Endodermal cell (in vitro differentiated cells): ENCODE data around the gene ANKS1B. TPM values are rescaled to one million over a fixed set of nuclear protein-coding genes. Genes with fewer than 3 reads are reported as not detected.

Experiments used
- DNase-seq: peaks from one replicate; pipeline ENCODE4 v3.0.0-alpha.2; 2017
- H3K27ac ChIP-seq: 2 replicates; pipeline ENCODE4 v1.5.1; 2013; ENCODE audit warnings: mild to moderate bottlenecking, low read depth, low read length, moderate library complexity
- H3K27me3 ChIP-seq: 2 replicates; pipeline ENCODE4 v1.6.1; 2013; ENCODE audit warnings: mild to moderate bottlenecking, low read length, moderate library complexity; ENCODE audit not compliant: insufficient read depth, control insufficient read depth, poor library complexity, severe bottlenecking
- H3K36me3 ChIP-seq: 2 replicates; pipeline ENCODE4 v1.7.0; 2013; ENCODE audit warnings: mild to moderate bottlenecking, low read length, moderate library complexity; ENCODE audit not compliant: control insufficient read depth, insufficient read depth
- H3K4me1 ChIP-seq: one replicate; pipeline ENCODE4 v1.7.0; 2013; ENCODE audit warnings: low read length; ENCODE audit not compliant: control insufficient read depth, insufficient read depth
- H3K4me3 ChIP-seq: 2 replicates; pipeline ENCODE4 v1.5.1; 2013; ENCODE audit warnings: mild to moderate bottlenecking, low read length, moderate library complexity
- H3K9ac ChIP-seq: 2 replicates; pipeline ENCODE4 v1.6.1; 2013; ENCODE audit warnings: mild to moderate bottlenecking, low read length, moderate library complexity; ENCODE audit not compliant: poor library complexity, severe bottlenecking; ENCODE audit errors: extremely low read depth
- H3K9me3 ChIP-seq: 2 replicates; pipeline ENCODE4 v1.6.1; 2013; ENCODE audit warnings: mild to moderate bottlenecking, low read length, moderate library complexity; ENCODE audit not compliant: control insufficient read depth
- H3K27ac Mint-ChIP-seq: 2 replicates; pipeline ENCODE4 v1.8.0; 2020; ENCODE audit warnings: mixed read lengths
- H3K27me3 Mint-ChIP-seq: 2 replicates; pipeline ENCODE4 v1.8.0; 2021; ENCODE audit warnings: mild to moderate bottlenecking, mixed read lengths; ENCODE audit not compliant: insufficient read depth
- H3K36me3 Mint-ChIP-seq: 2 replicates; pipeline ENCODE4 v1.8.0; 2020; ENCODE audit warnings: low read depth, mixed read lengths
- H3K4me1 Mint-ChIP-seq: 2 replicates; pipeline ENCODE4 v1.8.0; 2020; ENCODE audit warnings: mixed read lengths
- H3K4me3 Mint-ChIP-seq: 2 replicates; pipeline ENCODE4 v1.8.0; 2020; ENCODE audit warnings: mild to moderate bottlenecking, moderate library complexity, mixed read lengths
- H3K9me3 Mint-ChIP-seq: 2 replicates; pipeline ENCODE4 v1.8.0; 2020; ENCODE audit warnings: mild to moderate bottlenecking, mixed read lengths
- CTCF ChIP-seq: fragments of 200-600 bp; sonication (generic); conservative IDR thresholded peaks from 2 replicates; pipeline ENCODE4 v1.5.0; 2021; ENCODE audit warnings: antibody characterized with exemption, mild to moderate bottlenecking
- WGBS, 2 experiments: methylation state at CpG; one replicate each; pipeline versions ENCODE4 v1.1.5 to v1.1.7; 2013; ENCODE audit warnings: missing lambda C conversion rate in 2 of 2, mixed read lengths in 1 of 2; ENCODE audit not compliant: insufficient coverage in 1 of 2, insufficient read length in 1 of 2; 5-methylcytosine and 5-hydroxymethylcytosine counted together
- total RNA-seq, 2 donors: library from RNA; stranded (reverse); fragmentation: NEBNext Ultra II Directional in 1 of 2; extraction: Animal tissue kit (Norgen Biotek cat#: 25700) in 1 of 2; gene quantifications; 2 replicates in 1 of 2; 3 replicates in 1 of 2; pipeline ENCODE4 v1.2.1, GENCODE V29; 2021

The ANKS1B gene
- total RNA-seq, 2 donors from 2014 or later = 28.5 to 65.8 TPM

DNA sequence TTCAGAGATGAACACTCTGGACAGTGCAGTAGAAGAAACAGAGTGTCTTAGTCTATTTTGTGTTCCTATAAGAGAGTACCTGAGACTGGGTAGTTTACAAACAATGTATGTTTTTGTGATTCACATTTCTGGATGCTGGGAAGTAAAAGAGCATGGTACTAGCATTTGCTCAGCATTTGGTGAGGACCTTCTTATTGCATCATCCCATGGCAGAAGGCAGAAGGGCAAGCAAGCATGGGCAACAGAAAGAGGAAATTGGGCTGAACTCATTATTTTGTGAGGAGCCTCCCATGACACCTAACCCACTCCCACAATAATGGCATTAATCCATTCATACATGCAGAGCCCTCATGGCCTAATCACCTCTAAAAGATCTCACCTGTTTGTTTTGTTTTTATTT is 8.0 kb downstream of the ANKS1B start:
- Mint-ChIP-seq H3K27me3 (no peaks in the 10 kb centered on the region), H3K4me1 (peaks cover 21% of the 10 kb centered on the region), H3K9me3 (peaks cover 4% of the 10 kb centered on the region), H3K27ac (no peak overlapping the region), H3K4me3 (no peak overlapping the region), H3K36me3 (peaks cover 2% of the 10 kb centered on the region)
- TF ChIP-seq CTCF = no peak
- no peaks in the 10 kb centered on the region for H3K36me3 ChIP-seq
- no peak for DNase-seq
- H3K4me3 ChIP-seq = no peak overlapping the region
- peaks cover 42% of the 10 kb centered on the region for H3K9me3 ChIP-seq
- no peak overlapping the region for H3K27ac ChIP-seq
- H3K9ac ChIP-seq = no peak overlapping the region
- H3K27me3 ChIP-seq = no peaks in the 10 kb centered on the region
- peaks cover 12% of the 10 kb centered on the region for H3K4me1 ChIP-seq

GRCh38 chr12:99975321-99975720 is 9.4 kb downstream of the ANKS1B start:
- Mint-ChIP-seq H3K27ac (no peak overlapping the region), H3K36me3 (peaks cover 2% of the 10 kb centered on the region), H3K27me3 (no peaks in the 10 kb centered on the region), H3K4me1 (peaks cover 14% of the 10 kb centered on the region), H3K4me3 (no peak overlapping the region), H3K9me3 (peaks cover 4% of the 10 kb centered on the region)
- WGBS, 2 experiments = 60 to 88% methylated on average over 1 to 2 of the region's 2 CpGs
- Histone ChIP-seq H3K27me3 (no peaks in the 10 kb centered on the region), H3K4me3 (no peak overlapping the region), H3K9me3 (peaks cover 43% of the 10 kb centered on the region), H3K27ac (no peak overlapping the region), H3K9ac (no peak overlapping the region), H3K36me3 (no peaks in the 10 kb centered on the region), H3K4me1 (peaks cover 8% of the 10 kb centered on the region)
- no peak for DNase-seq
- TF ChIP-seq CTCF = no peak

DNA sequence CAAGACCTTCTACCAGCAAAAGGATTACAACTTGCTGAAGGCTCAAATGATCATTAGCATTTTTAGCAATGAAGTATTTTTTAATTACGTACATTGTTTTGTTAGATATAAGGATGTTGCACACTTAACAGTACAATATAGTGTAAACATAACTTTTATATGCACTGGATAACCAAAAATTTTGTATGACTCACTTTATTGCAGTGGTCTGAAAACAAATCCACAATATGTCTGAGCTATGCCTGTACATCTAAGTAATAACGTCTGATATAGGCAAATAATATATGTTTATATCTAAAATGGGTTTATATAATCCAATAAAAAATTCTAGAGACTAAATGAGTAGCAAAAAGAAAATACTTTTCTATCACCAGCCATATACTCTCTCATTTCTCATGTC is 10.6 kb downstream of the ANKS1B start:
- no peak for DNase-seq
- H3K9ac ChIP-seq = no peak overlapping the region

More for the DNA sequence above, 10.6 kb downstream of the ANKS1B start:
- Mint-ChIP-seq H3K36me3 (peaks cover 2% of the 10 kb centered on the region), H3K27me3 (no peaks in the 10 kb centered on the region), H3K27ac (no peak overlapping the region), H3K9me3 (peaks cover 4% of the 10 kb centered on the region), H3K4me1 (peaks cover 7% of the 10 kb centered on the region), H3K4me3 (no peak overlapping the region)
- Histone ChIP-seq H3K27ac (no peak overlapping the region), H3K4me1 (peaks cover 1% of the 10 kb centered on the region), H3K9me3 (peaks cover 43% of the 10 kb centered on the region), H3K27me3 (no peaks in the 10 kb centered on the region), H3K4me3 (no peak overlapping the region), H3K36me3 (no peaks in the 10 kb centered on the region)
- no CpG with 5 or more reads among the region's 2 CpGs for WGBS, 2 experiments
- no peak for TF ChIP-seq CTCF
